Omental fat pad (tissue), 4 donors: ENCODE data around the gene PIGC. TPM values are rescaled to one million over a fixed set of nuclear protein-coding genes. Genes with fewer than 3 reads are reported as not detected.

Source experiments
- ATAC-seq: fragments of 150-250 bp; one replicate; pipeline ENCODE4 v1.9.1; 2016; ENCODE audit warnings: mild to moderate bottlenecking, moderate library complexity; ENCODE audit not compliant: low FRiP score
- DNase-seq: peaks from one replicate; pipeline ENCODE4 v3.0.0-alpha.2; 2019; ENCODE audit warnings: low spot score
- CTCF ChIP-seq, 3 donors: fragments of 450-650 bp; IDR thresholded peaks; one replicate each; pipeline ENCODE4 v1.5.1; 2016 to 2017; ENCODE audit warnings: antibody characterized with exemption in 3 of 3, mild to moderate bottlenecking in 3 of 3, moderate library complexity in 2 of 3
- total RNA-seq, 4 donors: library from RNA; depleted of rRNA; stranded (reverse); fragments of >200 nt; gene quantifications; one replicate each; pipeline ENCODE4 v1.1.0, GENCODE V29; 2016

The PIGC gene
- total RNA-seq, 4 donors from 2014 or later, result 12.6 to 20.2 (median 19.5) TPM

GRCh38 chr1:172485626-172486025 lies 41.8 kb upstream of the PIGC start:
- ATAC-seq, result no peak
- no peak for DNase-seq
- TF ChIP-seq CTCF (IDR thresholded peaks at IDR 0.05), result no peak

- DNase-seq (no peak), ATAC-seq (no peak)
- TF ChIP-seq CTCF (IDR thresholded peaks at IDR 0.05), result no peak
Observed at GRCh38 chr1:172484252-172484651, 40.4 kb upstream of the PIGC start.

- no peak for TF ChIP-seq CTCF (IDR thresholded peaks at IDR 0.05)
- no peak for ATAC-seq
- no peak for DNase-seq
Observed at GRCh38 chr1:172483448-172483847, 39.6 kb upstream of the PIGC start.

GRCh38 chr1:172482044-172482443 lies 38.2 kb upstream of the PIGC start:
- DNase-seq, result no peak
- TF ChIP-seq CTCF (IDR thresholded peaks at IDR 0.05), result no peak
- ATAC-seq, result no peak

- no peak for TF ChIP-seq CTCF (IDR thresholded peaks at IDR 0.05)
- no peak for ATAC-seq
- DNase-seq, result no peak
Observed at GRCh38 chr1:172480431-172480830, 36.6 kb upstream of the PIGC start.

GRCh38 chr1:172478485-172478884 lies 34.6 kb upstream of the PIGC start:
- DNase-seq (no peak), ATAC-seq (peak; percentile 49)
- TF ChIP-seq CTCF (IDR thresholded peaks at IDR 0.05), result no peak

GRCh38 chr1:172477741-172478140 lies 33.9 kb upstream of the PIGC start:
- no peak for ATAC-seq
- TF ChIP-seq CTCF (IDR thresholded peaks at IDR 0.05), result no peak
- no peak for DNase-seq
